GM21360 (cell line): ENCODE results near the gene HAGHL.

Experiments used
- ATAC-seq: cut with Tn5 transposase; IDR thresholded peaks from one replicate; pipeline ENCODE4 v1.9.1; 2021; ENCODE audit warnings: mild to moderate bottlenecking, moderate library complexity; ENCODE audit not compliant: unreplicated experiment

The HAGHL gene, protein sequence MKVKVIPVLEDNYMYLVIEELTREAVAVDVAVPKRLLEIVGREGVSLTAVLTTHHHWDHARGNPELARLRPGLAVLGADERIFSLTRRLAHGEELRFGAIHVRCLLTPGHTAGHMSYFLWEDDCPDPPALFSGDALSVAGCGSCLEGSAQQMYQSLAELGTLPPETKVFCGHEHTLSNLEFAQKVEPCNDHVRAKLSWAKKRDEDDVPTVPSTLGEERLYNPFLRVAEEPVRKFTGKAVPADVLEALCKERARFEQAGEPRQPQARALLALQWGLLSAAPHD

DNA sequence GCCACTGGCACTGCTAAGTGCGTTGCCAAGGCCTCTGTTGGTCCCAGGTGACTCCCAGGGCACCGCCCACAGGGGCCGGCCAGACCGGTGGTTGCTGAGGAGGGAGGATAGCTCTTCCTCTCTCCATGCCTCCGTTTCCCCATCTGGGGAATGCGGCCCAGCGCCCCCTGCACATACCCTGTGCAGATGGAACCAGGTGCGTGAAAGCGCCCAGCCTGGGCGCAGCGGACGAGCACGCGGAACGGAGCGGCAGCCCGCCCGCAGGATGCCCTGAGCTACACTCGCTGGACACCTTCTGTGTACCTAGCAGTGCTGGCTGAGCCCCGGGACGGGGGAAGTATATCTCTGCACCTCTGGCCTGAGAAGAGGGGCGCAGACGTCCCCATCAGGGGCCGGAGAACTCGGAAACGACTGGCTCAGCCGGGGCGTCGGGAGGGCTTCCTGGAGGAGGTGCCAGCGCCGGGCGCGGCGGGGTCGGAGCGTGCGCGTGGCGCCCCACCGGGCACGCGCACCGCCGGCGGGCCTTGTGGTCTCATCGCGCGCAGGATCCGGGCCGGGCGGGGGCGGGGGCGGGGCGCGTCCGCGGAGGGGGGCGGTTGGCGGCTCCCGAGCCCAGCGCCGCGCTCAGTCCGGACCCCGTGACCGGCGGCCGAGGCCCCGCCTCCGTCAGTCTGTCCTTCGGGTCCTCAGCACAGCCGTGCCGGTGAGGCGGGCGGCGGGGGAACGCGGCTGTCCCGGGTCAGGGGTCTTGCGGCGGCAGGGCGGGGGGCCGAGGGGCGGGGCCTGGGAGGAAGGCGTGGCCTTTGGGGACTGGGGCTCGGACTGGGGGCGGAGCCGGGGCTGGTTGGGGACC, at the start of gene HAGHL, which contains the start of gene CCDC78:
TSS of gene HAGHL (plus strand) at position 669 of the 853 bp plus-strand sequence. CDS start 404 bp downstream, outside the sequence.
TSS of gene CCDC78 (minus strand) at position 6 of the 853 bp plus-strand sequence. CDS start 76 bp downstream, outside the sequence.
- no peak for ATAC-seq

DNA sequence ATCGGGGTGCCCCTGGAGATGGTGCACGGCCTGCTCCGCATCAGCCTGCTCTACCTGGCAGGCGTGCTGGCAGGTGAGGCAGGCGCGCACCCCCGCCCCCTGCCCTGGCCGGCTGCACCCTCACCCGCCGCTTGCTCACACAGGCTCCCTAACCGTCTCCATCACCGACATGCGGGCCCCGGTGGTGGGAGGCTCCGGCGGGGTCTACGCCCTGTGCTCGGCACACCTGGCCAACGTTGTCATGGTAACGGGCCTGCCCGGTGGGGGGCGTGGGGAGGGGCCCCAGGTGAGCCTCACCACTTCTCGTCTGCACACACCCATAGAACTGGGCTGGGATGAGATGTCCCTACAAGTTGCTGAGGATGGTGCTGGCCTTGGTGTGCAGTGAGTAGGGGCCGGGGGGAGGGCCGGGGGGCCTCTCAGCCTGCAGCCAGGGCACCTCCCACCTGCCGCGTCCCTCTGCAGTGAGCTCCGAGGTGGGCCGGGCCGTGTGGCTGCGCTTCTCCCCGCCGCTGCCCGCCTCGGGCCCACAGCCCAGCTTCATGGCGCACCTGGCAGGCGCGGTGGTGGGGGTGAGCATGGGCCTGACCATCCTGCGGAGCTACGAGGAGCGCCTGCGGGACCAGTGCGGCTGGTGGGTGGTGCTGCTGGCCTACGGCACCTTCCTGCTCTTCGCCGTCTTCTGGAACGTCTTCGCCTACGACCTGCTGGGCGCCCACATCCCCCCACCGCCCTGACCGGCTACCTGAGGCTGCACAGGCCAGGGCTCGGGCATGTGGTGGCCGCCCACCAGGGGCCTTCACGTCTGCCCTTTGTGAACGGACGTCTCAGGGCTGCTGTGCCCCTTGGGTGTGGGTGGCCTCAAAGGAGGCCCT, 49.4 kb upstream of the HAGHL start:
- no peak for ATAC-seq

DNA sequence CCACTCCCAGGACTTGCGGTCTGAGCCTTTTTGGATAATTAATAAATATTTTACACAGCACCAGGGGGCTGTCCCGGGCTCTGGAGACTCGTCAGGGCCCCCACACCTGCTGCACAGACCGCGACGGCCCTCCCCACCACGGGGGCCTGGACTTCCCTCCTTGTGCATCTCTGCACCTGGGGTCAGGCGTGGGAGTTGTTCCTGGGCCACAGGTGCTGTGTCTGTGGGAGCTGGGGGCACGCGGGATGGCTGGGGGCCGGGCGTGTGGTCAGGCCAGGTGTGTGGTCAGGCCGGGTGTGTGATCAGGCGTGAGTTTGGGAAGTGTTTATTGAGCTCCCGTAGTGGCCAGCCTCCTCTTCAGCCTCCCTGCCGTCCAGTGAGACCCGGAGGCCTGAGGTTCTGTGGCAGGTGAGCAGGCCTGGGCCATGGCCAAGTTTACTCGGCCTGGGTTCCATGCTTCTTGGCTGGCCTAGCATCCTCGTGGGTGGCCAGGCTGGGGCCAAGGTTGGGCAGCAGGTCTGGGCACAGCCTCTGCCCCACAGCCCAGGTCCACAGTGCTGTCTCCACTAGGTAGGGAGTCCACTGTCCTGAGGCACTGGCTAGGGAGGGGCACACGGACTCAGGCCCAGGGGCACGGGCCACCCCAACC, 48.6 kb upstream of the HAGHL start:
- ATAC-seq = no peak

DNA sequence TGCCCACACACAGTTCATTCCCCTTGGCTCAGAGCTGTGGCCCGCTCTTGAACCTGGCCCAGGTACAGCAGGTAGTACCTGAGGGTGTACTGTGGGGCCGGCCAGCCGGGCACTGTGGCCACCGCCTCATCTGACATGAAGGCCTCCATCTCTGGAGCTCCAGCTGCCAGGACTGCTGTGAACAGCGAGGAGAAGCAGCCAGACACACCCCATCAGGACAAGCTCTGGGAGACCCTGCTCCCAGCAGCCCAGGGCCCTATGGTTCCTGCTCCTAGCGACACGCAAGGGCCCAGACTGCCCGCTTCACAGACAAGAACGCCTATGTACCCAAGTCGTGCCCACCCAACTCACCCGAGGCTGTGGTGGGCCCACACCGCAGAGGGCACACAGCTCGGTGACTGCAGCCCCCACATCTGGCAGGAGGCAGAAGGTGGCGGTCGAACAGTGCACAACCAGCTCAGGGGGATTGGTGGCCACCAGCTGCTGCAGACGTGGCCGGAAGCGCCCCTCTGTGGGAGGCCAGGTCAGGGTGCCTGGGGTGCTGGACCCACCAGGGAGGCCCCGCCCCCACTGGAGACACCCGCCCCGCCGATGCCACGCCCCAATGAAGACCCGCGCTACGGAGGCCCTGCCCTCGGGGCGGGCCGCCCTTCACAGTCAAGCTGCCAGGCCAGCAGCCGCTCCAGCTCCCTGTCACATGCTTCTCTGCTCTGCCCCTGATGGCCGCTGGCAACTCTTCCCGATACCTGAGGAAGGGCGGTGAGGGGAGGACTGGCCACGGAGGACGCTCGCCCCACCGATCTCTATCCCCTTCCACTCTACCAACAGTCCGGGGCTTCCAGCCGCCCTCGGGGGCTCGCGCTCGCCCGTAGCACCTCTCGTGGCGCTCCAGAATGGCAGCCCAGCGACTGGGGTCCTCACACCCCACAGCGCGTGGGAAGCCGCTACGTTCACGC, 47.8 kb upstream of the HAGHL start:
- ATAC-seq = no peak

DNA sequence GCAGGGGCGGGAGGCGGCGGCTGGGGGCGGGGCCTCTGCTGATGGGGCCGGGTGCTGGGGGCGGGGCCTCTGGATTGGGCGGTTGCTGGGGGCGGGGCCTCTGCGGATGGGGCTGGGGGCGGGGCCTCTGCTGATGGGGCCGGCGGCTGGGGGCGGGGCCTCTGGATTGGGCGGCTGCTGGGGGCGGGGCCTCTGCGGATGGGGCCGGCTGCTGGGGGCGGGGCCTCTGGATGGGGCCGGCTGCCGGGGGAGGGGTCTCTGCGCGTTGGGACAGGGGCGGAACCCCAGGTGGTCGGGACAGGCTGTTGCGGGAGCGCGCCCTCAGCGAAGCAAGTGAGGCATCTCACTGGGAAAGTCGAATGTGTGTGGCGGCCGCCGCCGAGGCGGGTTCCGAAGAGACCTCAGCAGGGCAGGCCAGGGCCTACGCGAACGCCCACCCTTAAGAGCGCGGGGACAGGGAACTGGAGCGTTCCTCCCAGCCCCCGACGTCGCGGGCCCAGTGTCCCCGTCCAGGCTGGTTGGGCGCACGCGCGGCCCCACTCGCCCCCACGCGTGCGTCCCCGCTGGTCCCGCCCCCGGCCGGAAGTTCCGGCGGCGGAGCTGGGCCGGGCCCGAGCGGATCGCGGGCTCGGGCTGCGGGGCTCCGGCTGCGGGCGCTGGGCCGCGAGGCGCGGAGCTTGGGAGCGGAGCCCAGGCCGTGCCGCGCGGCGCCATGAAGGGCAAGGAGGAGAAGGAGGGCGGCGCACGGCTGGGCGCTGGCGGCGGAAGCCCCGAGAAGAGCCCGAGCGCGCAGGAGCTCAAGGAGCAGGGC, 46.9 kb upstream of the HAGHL start, which contains the start of gene STUB1:
TSS of gene STUB1 (plus strand) at position 597 of the 811 bp plus-strand sequence. CDS start at position 713, 116 bp downstream.
- ATAC-seq = peak; percentile 31

DNA sequence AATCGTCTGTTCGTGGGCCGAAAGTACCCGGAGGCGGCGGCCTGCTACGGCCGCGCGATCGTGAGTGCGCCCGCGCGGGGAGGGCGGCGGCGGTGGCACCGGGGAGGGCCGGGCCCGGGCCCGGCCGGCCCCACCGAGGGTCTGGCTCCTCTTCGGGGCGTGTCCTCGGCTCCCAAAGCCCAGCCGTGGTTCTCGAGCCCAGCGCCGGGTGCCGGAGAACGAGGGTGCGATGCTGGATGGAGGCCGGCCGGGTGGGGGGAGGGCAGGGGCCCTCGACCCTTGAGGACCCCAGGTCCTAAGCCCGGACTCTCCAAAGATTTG, 46.3 kb upstream of the HAGHL start:
- ATAC-seq = peak; percentile 0

DNA sequence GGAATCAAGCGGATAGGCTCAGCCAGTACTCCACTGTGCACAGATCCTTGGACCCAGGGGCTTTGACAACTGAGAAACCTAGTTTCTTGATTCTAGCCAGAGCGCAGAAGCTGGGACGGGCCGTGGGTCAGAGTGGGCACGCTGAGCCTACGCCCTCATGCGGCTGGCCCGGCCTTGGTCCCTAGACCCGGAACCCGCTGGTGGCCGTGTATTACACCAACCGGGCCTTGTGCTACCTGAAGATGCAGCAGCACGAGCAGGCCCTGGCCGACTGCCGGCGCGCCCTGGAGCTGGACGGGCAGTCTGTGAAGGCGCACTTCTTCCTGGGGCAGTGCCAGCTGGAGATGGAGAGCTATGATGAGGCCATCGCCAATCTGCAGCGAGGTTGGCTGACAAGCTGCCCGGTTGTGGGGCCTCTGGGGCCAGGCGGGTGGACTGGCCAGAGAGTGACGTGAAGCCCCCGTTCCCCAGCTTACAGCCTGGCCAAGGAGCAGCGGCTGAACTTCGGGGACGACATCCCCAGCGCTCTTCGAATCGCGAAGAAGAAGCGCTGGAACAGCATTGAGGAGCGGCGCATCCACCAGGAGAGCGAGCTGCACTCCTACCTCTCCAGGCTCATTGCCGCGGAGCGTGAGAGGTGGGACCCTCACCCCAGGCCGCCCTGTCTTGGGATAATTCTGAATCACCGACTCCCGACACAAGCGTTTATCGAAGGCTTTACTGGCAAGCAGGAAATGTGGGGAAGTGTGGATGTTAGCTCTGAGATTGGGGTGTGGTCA, 45.8 kb upstream of the HAGHL start:
- no peak for ATAC-seq

DNA sequence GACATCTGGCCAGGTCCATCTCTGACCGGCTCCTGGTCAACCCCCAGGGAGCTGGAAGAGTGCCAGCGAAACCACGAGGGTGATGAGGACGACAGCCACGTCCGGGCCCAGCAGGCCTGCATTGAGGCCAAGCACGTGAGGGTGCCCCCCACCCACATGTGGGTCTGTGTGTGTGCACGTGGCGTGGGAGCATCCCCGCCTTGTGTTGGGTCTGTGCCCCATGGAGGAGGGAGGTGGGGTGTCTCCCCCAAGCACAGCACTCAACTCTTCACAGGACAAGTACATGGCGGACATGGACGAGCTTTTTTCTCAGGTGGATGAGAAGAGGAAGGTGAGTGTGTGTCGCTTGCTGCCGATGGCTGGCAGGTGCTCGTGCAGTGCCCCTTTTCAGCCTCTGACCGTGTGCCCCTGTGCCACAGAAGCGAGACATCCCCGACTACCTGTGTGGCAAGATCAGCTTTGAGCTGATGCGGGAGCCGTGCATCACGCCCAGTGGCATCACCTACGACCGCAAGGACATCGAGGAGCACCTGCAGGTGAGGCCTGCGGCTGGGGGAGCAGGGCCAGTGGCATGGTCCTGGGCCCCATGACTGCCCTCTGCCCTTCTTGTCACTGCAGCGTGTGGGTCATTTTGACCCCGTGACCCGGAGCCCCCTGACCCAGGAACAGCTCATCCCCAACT, 45.0 kb upstream of the HAGHL start:
- ATAC-seq = no peak

DNA sequence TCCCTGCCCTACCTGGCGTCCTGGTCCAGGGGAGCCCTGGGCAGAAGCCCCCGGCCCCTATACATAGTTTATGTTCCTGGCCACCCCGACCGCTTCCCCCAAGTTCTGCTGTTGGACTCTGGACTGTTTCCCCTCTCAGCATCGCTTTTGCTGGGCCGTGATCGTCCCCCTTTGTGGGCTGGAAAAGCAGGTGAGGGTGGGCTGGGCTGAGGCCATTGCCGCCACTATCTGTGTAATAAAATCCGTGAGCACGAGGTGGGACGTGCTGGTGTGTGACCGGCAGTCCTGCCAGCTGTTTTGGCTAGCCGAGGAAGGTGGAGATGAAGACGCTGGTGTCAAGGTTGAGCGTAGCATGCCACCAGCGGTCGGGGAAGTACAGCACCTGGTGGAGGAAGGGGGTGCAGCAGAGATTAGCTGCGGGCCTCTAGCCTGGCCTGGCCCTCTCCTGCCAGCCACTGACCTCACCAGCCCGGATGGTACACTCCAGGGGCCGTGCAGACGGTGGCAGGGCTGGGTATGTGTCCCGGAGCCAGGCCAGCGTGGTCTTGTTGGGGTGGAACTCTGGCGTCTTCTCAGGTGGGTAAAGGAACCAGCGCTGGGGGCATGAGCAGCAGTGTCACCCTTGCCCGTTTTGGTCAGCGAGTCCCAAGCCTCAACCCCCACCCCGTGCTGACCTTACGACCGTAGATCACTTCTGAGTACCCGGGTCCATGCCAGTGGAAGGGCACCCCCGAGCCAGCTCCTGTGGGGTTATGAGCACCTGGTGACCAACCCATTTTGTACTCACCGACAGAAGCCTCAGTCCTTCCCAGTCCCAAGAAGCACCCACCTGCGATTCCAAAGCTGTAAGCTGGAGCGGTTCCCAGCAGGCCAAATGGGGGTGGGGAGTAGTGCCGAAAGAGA, 44.2 kb upstream of the HAGHL start:
- no peak for ATAC-seq

DNA sequence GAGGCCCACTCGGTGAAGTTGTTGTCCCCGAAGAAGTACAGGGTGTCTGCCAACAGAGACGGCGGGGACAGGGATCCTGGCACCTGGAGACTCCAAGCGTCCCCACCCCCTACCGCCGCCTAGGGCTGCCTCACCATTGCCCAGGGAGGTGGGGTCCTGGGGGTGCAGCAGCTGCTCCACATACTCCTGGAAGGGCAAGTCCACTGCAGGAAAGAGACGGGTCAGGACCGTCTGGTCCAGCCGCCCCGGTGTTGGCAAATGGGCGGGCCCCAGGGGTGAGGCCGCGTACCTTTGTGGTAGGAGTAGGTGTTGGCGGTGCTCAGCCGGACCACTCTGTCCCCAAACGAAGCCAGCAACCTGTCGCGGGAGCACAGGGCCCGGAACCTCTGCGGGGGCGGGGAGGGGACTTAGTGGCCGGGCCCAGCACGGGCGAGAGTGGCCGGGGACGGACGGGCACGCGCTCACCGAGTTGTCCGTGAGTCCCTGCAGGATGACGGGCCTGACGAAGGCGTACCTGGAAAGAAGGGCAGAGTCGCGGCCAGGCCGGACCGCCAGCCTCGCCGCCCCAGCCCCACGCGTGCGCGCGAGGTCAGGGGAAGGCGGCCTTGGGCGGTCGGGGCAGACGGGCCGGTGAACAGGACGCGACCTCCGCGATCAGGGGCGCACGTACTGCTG, 43.4 kb upstream of the HAGHL start:
- ATAC-seq = no peak

DNA sequence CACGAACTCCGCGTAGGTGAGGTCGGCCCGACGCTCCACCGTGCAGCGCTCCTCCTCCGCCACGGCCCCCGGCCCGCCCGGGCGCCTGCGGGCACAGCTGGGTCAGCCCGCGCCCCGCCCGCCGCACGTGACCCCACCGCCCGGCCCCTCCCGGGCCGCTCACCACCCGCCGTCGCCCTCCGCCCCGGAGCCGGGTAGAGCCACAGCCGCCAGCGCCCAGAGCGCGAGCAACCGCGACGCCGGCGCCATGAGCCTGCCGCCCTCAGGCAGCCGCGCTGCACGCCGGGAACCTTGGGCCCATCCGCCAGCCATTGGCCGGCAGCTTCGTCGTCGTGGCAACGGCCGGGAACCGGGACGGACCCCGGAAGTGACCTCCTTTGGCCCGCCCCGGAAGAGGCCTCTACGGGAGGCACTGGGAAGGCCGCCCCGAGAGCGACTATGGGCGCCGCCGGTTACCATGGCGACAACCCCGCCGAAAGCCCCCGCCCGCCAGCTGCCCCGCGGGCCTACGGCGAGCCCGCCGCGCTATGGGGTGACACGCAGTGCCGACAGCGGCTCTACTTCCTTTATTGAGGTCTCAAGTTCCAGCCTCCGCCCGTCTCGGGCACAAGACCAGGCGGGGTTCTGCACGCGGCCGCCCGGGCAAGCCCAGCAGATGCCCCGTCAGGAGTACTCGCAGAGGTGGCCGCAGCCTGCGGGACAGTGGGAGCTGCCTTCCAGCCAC, 42.7 kb upstream of the HAGHL start, which contains the start of gene JMJD8:
TSS of gene JMJD8 (minus strand) at position 264 of the 724 bp plus-strand sequence. CDS start at position 249, 15 bp downstream.
- peak; percentile 62 for ATAC-seq

DNA sequence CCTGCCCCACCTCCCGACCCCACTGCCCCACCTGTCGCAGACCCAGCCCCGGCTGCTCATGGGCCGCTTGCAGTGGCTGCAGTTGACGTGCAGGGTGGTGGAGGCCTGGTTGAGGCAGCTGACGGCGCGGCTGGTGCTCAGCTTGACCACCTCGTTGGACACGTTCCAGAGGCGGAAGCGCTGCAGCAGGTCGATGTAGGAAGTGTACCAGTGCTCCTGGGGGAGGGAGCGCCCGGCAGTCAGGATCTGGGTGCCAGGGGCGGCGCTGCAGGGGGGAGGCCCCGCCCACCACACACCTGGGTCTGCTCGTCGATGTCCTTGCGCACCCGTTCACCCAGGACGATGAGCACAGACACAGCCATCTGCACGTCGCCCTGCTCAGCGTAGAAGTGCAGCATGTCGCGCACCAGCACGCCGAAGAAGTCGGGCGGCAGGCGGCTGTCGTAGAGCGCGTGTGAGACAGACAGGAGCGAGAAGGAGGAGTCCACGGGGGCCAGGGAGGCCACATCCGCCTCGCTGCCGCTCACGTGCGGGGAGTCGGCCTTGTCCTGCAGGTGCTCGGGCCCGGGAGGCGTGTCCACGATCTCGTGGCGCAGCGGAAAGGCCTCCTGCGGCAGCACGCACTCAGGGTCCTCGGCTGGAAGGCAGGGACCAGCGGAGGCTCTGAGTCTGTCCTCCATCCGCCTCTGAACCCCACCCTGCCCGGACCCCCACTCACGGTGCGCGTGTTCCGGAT, 41.8 kb upstream of the HAGHL start:
- no peak for ATAC-seq

DNA sequence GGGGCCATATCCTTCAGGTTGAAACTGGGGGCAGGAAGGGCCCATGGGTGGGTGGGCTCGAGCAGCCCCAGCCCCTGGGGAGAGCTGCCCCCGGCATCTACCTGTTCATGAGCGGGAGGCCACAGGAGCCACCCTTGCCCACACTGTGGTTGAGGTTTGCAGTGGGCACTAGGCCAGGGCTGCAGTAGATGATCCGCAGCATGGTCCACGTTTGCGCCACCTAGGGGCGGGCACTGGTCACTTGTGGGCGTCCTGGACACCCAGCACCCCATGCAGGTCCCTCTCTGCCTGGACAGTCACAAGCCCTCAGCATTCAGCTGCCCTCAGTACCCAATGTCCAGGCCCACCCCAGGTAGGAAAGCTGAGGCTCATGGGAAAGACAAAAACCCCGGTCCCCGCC, 40.9 kb upstream of the HAGHL start:
- ATAC-seq = no peak
